NCI-H1436 treated with DMSO at 0.1 percent for 48 hours (cell line): ENCODE results near the gene EEF2KMT.
"Not testable (repeated sequence)": the region's sequence is repeated elsewhere in the genome, so short reads cannot be mapped to it uniquely, and the experiment has no call there.

ENCODE experiments used
- DNase-seq: peaks from one replicate; lab custom pipeline; 2025; lab: John Stamatoyannopoulos, UW

Gene EEF2KMT

DNA sequence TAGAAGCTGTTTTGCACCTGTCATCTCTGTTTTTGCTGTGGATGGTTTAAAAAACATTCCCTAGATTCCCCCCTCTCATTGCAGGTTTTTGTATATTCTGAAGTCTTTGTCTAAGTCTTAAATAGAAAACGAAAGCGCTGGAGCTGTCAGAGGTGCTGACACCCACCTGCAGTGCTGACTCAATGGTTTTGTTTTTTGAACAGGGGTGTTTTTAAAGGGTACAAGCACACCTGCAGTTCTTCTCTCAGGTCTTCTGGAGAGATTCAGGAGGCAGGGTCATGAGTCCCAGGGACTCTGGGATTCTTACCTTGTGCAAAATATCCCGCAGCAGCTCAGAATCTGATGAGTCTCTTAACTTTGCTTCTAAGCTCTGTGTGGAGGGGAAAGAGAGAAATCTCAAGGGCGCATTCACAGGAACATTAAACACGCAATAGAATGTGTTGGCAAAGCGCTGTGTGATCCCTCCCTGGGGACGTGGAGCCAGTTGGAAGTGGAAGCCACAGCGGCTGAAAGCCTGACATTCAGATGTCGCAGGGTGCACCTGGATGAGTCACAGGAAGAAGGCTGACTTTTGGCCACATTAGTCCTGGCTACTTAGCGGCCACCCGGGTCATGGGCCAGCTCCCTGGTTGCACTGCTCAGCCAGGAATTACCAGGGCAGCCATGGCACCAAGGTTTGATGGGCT lies 2.3 kb downstream of the EEF2KMT start:
- not testable (repeated sequence) for DNase-seq

DNA sequence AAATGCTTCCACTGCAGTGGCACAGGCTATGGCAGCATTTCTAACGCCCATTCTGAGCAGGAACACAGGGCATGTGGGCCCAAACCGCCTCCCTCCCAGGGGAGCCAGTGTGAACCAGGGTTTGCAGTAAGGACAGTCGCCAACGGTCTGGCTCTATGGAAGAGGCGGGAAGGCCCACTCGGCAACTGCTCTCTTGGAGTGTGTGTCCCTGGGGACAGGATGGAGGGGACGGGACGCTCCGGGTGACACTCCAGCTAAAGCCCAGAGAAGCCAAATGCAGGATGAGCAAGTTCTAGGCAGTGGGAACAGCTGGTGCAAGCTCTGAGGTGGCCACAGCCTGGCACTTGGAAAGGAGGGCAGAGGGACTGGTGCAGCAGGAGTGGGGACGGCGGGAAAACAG lies 3.8 kb downstream of the EEF2KMT start:
- not testable (repeated sequence) for DNase-seq

DNA sequence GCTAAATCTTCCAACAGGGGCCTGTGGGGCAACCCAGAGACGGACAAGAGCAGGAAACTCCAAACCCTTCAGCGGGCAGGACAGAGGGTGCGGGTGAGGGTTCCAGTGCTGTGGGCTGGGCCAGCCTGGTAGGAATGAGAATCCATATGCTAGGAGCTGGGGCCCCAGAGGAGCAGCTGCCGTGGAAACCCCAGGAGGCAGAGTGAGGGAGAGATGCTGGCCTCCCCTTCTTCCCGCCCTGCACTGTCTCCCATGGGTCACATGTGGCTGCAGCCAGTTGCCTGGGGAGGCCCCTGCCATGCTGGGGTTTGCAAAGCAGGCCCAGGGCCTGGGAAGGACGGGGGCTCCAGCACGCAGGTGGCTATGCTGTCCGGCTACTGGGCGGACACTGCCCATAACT lies 4.5 kb downstream of the EEF2KMT start:
- DNase-seq, result not testable (repeated sequence)

DNA sequence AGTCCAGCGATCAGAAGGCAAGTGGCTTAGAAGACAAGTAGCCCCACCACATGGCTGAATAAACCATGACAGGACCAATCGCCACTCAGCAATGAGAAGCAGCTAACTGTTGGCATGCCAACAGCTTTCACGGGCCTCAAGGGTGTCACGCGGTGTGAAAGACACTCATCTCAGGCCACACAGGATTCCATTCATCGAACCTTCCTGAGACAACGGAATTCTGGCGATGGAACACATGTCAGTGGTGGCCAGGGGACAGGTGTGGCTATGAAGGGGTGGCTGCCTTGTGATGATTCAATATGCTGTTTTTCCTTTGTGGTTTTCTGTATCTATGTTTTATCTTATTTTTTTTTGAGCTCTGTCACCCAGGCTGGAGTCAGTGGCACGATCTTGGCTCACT lies 7.0 kb downstream of the EEF2KMT start:
- not testable (repeated sequence) for DNase-seq

DNA sequence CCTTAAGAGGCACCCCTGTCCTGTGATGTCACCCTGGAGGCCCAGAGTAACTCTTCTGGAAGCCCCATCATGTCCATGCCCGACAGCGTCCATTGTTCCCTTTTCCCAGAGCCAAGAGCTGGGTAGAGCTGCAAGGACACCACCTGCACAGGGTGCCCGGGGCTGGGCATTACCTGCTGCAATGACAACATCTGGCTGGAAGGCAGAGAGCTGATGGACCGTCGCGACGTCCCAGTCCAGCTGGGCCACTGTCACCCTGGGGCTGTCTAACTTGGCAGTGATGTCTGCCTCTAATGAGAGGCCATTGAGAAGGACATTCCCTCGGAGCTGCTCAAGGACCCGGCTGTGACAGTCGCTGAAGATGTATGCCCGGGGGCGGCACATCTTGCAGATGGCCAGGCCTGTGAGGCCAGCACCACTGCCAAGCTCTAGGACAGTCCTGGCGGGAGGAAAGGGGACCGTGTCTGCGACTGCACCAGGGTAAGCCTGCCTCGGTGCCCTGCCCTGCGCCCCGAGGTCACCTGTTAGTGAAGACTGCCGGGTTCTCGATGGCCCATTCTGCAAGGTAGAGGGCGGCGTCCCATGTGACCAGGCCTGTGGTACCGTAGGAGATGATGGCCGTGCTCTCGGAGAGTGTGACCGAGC lies 7.6 kb downstream of the EEF2KMT start:
- not testable (repeated sequence) for DNase-seq

DNA sequence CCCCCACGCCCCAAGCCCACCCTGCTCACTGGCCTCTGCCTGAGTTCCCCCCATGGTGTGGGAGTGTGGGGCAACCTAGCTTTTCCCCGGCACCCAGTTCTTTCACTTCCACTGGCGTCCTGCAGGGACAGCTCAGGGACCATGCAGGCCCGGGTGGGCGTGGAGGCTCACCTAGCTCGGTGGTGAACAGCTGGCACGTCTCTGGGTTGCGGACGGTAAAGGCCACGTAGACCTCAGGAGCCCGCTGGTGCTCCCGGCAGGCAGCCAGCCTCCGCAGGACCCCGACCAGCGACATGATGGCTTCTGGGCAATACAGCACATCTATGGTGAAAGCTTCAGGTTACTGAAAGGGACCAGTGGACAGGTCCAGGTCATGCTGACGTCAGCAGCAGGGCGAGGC lies 8.7 kb downstream of the EEF2KMT start:
- DNase-seq, result not testable (repeated sequence)

DNA sequence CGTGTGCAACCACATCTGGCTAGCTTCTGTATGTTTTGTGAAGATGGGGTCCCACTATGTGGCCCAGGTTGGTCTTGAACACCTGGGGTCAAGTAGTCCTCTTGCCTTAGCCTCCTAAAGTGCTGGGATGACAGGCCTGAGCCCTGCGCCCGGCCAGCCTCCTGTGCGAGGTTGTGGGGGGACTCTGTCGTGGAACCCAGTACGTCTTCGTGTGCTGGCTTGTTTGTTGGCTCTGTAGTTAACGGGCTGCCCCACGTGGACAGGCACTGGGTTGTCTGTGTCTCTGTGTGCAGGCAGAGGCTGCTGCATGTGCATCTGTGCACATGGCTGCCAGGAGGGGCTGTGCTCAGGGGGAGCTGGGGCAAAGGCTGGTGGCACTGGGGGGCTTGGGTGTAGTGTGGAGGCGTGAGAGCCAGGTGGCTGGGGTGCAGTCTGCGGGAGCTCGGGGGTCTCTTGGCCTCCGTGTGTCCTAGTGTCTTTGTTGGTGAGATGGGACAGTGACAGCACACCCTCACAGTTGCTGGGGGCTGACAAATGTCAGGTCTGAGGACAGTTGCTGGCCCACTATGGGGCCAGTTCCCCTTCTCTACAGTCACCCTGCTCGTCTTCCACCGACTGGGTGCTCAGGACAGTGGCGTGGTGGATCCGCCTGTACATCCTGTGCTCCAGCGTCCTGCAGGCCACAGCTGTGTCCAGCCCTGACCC lies 9.4 kb downstream of the EEF2KMT start:
- not testable (repeated sequence) for DNase-seq

DNA sequence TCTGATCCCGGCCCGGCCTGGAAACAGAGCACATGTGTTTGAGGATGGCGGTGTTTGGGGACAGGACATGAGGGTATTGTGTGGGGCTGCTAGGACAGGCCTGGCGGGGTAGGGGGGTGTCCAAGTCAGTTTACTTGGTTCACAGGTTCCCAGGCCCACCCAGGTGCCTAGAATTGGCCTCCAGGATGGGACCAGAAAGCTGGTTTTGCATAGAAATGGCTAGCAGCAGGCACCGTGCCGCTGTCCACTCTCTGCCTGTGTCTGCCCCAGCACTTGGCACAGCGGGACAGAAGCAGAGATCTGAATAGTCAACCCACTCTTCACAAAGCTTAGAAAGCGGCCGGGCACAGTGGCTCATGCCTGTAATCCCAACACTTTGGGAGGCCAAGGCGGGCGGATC lies 11.9 kb downstream of the EEF2KMT start:
- not testable (repeated sequence) for DNase-seq

DNA sequence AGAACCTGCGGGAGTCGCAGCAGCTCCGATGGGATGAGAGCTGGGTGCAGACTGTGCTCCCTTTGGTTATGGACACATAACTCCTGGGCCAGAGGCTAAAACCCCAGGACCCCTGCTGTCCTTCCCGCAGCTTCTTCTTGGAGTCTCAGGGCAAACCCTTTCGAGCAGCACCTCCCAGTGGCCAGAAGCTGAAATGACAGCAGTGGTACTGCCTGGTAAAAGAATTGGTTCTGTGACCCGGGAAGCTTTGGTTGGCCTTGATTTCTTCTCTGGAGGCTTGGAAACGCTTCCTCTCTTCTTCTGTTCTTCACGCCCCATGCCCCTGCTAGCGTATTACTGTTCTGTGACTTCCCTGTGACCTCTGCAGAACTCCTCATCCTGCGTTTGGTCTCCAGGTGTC lies 12.8 kb downstream of the EEF2KMT start:
- not testable (repeated sequence) for DNase-seq

DNA sequence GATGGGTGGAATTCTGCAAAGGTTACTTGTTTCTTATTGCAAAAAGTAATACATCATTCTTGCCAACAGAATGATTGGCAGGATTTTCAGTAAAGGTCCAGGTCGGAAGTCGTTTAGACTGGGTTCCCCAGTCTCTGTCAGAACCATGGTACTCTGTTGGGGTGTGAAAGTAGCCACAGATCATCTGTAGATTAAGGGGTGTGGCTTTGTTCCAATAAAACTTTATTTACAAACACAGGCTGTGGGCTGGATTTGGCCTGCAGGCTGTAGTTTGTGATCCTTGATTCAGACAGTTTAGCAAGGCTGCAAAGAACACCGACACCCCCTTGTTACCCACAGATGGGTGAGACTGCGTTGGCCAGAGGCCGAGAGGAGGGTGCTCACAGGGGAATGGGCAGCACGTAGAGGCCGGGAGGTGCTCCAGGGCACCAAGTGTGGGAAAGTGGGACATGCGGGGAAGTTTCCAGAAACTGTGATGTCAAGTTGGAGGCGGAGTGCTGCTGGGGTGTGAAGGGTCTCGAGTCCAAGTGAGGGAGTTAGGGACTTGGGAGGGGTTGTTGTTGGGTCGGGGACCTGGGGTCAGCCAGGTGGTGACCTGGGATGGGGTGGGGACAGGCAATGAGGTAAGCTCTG lies 13.4 kb downstream of the EEF2KMT start:
- not testable (repeated sequence) for DNase-seq

DNA sequence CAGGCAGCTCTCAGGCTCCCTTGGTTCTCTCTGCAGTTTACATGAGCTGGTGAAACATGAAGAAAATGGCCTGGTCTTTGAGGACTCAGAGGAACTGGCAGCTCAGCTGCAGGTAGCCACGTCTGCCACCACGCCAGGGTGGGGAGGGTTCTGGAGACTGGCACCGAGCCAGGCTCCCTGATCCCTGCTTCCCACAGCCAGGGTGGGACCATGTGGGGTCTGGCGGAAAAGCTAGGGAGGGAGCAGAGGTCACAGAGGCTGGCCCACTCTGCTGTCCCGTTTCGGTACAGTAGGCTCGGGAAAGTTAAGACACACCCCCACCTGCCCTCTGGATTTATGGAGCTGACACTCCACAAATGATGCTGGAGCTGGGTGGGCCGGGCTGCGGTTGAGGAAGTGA lies 13.9 kb downstream of the EEF2KMT start:
- not testable (repeated sequence) for DNase-seq

DNA sequence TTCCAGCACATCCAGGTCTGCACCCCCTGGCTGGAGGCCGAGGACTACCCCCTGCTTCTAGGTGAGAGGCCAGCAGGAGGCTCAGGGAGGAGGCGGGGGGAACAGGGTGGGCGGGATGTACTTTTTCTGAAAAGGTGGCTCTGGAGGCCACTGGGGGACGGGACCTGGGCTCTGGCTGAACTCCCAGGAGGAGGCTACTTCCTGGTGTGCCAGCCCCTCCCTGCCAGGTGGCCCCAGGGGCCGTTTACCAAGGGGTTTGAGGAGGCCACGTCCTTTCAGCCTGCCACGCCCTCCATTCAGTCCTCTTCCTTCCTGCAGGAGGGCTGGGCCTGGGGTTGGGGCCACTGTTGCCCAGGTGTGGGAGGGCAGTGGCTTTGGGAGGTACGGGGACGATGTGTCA lies 16.6 kb downstream of the EEF2KMT start:
- not testable (repeated sequence) for DNase-seq

DNA sequence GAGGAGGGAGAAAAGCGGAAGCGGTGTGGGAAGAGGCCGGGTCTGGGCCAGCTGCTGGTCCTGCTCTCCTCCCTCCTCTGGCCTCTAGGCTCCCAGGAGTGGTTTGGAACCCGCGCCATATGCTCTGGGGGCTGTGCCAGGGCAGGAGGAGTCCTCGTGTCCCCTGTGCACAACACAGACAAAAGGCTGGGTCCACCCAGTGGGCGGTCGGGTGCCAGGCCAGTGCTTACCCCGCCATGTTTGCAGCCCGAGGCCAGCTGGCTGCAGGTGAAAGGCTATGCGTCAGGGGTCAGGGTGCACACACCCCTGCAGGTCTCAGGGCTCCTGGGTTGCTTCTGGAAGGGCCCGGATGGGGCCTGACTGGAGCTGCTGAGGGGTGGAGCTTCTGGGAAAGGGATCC lies 17.1 kb downstream of the EEF2KMT start:
- DNase-seq, result not testable (repeated sequence)

DNA sequence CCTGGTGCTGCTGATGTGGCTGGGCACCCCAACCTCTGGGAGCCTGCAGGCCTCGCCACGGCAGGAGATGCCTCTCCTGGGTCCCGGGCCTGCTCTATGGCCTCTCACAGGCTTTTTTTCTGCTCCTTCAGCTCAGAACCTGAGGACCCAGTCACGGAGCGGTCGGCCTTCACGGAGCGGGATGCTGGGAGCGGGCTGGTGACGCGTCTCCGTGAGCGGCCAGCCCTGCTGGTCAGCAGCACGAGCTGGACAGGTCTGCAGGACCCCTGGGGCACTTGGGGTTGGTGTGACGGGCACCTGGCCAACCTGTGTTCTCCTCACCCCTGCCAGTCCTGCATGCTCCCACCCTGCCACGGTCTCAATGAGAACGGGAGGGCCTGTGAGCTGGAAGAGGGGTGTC lies 19.0 kb downstream of the EEF2KMT start:
- no peak for DNase-seq

DNA sequence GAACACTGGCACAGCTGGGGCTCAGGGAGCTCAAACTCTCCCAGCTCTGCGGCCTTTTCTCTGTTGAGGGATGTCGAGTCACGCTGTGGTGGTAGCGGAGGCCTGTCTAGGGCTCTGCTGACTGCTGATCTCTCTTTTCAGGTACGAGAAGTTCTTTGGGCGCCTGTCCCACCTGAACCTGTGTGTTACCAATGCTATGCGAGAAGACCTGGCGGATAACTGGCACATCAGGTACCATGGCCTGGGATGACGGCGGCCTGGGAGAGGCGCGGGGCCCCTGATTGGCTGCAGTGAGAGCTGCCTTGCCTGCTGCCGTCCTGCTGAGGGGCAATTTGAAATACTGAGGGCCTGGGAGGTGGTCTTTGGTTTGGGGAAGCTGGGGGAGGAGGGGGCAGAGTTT lies 20.3 kb downstream of the EEF2KMT start:
- DNase-seq, result no peak

DNA sequence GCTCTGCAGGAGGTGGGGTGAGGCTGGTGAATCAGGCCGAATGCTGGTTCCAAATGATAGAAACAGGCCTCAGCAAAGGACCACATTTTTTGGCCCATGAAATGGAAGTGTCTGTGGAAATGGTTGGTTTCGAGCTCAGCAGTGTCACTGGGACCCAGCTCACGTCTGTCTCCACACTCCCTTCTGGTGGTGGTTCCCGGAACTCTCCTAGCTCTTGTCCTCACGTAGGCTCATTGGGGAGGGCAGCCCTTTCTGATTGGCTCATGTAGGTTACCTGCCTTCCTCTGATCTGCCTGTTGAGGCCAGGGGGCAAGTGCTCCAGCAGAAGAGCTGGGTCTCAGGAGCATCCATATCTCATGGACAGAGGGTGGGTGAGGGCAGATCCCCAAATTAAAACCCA lies 22.0 kb downstream of the EEF2KMT start:
- no peak for DNase-seq

DNA sequence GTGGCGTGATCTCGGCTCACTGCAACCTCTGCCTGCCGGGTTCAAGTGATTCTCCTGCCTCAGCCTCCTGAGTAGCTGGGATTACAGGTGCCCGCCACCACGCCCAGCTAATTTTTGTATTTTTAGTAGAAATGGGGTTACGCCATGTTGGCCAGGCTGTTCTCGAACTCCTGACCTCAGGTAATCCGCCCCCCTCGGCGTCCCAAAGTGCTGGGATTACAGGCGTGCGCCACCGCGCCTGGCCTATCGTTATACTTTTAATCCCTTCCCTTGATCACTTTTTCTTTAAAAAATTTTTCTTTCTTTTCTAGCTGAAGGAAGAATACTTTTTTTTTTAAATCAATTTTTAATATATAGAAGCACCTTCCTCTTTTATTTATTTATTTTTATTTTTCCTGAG lies 23.8 kb downstream of the EEF2KMT start:
- DNase-seq, result not testable (repeated sequence)

DNA sequence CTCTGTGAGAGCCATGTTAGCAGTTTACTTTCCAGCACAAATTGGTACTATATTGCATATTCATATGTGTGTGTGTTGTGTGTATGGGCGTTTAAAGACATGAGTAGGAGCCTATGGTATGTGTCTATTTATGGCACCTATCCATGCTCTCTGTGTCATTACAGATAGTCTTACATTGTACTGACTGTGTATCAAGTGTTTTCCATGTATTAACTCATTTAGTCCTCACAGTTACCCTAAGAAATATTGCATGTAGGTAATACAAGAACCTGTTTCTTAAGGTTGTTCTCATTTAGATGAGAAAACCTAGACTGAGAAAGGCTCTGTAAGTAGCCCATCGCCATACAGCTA lies 24.3 kb downstream of the EEF2KMT start:
- DNase-seq, result no peak

DNA sequence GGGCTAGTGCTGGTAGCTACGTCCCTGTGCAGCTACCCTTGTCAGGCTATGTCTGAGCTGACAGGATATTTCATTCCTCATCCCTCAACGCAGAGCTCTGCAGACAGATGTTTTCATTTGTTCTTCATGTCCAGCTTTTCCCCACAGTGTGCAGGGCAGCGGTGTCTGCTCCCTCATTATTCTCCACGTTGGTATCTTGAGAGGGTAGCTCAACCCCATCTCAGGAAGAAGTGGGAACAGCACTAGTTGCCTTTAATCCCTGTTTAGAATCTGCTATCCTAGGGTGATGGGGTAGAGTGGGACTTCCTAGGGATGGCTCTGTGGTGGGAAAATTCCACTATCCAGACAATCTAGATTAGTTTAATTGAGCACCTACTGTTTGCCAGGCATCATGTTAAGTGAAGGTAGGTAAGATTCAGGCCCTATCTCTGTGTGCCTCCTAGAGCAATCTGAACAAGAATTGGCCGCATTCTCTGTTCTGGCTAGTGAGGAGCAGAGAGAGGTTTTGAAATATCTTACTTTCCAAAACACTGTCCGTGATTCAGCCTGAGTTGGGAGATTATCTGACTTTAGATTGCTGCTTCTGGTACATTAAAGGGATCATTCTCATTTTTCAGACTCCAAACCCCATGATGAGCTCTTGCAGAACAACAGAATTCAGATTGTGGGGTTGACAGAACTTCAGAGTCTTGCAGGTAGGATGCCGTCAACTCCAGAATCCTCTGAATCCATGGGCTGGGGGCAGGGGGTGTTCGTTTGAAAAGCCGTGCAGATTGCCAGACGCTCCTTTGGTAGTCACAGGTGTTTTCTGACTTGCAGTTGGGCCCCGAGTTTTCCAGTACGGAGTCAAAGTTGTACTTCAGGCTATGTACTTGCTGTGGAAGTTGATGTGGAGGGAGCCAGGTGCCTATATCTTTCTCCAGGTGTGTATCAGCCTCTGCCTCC lies 25.0 kb downstream of the EEF2KMT start:
- DNase-seq, result no peak

DNA sequence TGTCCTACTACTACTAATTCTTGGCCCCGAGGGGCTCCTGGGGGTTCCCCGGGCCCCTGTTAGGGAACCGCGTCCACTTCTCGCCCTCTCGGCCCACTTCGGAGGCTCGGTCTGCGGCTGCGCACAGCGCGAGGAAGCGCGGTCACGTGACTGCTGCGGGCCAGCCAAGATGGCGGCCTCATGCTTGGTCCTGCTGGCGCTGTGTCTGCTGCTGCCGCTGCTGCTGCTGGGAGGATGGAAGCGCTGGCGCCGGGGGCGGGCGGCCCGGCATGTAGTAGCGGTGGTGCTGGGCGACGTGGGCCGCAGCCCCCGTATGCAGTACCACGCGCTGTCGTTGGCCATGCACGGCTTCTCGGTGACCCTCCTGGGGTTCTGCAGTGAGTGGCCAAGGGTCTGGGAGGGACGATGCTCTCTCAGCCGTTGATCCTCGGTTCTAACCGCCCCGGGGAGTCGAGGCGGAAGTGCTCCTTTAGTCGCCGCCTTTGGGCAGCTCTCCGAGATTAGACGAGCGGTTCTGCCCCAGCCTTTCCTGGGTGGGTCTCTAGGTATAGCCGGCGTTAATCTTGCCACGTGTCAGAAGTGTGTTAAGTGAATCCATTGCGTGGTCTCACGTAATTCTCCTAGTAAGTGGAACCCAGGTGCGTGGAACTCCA lies 25.8 kb downstream of the EEF2KMT start, which contains the start of gene ALG1:
ALG1 (plus strand) TSS at position 163 of the 653 bp plus-strand sequence; CDS start at position 170, 7 bp downstream.
- DNase-seq, result no peak

DNA sequence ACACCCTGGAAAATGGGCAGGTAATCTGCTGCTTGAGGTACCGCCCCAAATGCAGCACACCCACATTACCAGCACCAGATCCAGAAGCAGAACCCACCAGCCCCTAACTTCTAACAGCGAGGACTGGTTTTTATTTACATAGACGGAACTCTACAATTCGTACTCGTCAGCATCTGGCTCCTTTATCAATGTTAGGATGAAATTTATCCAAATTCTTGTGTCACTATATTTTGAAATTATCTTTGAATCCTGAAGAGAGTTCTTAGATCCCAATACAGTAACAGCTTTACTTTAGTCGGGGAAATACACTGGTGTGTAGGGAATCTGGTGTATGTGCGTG lies 26.3 kb downstream of the EEF2KMT start:
- no peak for DNase-seq
